HUES6 (cell line): ENCODE results near the gene NRP1.

Experiments
- H3K27ac ChIP-seq: 2 replicates; pipeline ENCODE4 v1.7.0; 2013; ENCODE audit warnings: low read depth, mild to moderate bottlenecking, low read length, inconsistent platforms
- H3K27me3 ChIP-seq: 2 replicates; pipeline ENCODE4 v1.6.1; 2013; ENCODE audit warnings: low read length; ENCODE audit not compliant: control insufficient read depth, insufficient read depth
- H3K36me3 ChIP-seq: 2 replicates; pipeline ENCODE4 v1.6.1; 2013; ENCODE audit warnings: low read length; ENCODE audit not compliant: control insufficient read depth, insufficient read depth
- H3K4me1 ChIP-seq: 2 replicates; pipeline ENCODE4 v1.6.1; 2013; ENCODE audit warnings: low read length; ENCODE audit not compliant: control insufficient read depth, insufficient read depth
- H3K4me3 ChIP-seq: 2 replicates; pipeline ENCODE4 v1.5.1; 2013; ENCODE audit warnings: low read depth, low read length
- H3K9ac ChIP-seq: one replicate; pipeline ENCODE4 v1.6.1; 2013; ENCODE audit warnings: mild to moderate bottlenecking, low read length
- H3K9me3 ChIP-seq: 2 replicates; pipeline ENCODE4 v1.6.1; 2013; ENCODE audit warnings: low read depth, low read length; ENCODE audit not compliant: control insufficient read depth, insufficient read depth

Gene NRP1

DNA sequence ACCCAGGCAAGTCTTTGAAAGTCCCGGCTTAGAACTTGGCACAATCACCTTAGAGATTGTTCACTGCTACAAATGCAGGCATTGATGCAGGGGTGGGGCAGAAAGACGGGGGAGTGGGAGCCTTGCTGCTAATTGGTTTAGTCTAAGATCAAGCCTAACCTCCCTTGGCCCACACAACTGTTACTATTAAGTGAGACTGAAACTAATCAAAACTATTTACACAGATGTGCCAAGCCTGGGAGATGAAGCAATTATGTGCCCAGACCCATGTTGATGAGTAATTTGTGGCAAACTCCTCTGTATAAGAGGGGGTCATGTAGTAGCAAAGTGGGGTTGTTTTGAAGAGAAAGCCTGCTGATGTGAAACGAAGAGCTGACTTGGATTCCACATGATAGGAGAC lies 198.2 kb downstream of the NRP1 start:
- Histone ChIP-seq H3K4me1 (peaks cover 3% of the 10 kb centered on the region; the same call in 1 of the 2 replicates), H3K27me3 (no peaks in the 10 kb centered on the region)

DNA sequence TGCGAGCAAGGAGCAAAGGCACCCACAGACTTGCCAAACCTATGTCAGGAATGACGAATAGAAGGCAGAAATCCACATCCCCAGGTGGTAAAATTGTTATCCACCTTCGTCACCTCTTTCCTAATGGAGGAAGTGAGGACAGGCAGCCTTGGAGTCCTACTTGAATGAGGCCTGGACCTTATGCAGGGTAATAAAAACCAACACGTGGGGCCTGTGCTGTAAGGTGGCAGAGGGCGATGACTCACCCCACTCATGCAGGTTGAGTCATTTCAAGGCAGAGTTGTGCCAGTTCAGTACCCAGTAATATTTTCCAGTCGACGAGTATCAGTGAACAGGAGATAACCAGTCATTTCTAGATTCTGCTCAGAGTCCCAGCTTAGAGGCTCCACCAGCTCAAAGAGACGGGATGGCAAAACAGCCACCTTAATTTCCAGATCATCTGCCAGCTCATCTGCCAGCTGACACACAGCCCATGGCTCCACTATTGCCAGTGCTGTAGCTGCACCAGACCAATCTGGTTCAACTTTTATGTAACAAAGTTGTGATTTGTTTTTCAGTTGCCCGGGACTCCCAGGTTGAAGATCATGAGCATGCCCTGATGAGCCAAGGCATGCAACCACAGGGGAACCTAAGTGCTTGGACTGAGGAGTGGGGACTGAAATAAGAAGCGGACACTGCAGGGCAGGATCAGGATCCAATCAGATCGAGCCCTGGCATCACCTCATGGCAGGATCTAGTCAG lies 200.3 kb downstream of the NRP1 start:
- Histone ChIP-seq H3K27ac (no peak overlapping the region), H3K4me1 (peaks cover 3% of the 10 kb centered on the region; the same call in 1 of the 2 replicates), H3K9ac (no peak overlapping the region), H3K27me3 (no peaks in the 10 kb centered on the region), H3K4me3 (no peak overlapping the region), H3K9me3 (no peaks in the 10 kb centered on the region), H3K36me3 (no peaks in the 10 kb centered on the region)

More for the DNA sequence above, 198.2 kb downstream of the NRP1 start:
- Histone ChIP-seq H3K4me3 (no peak overlapping the region), H3K36me3 (no peaks in the 10 kb centered on the region), H3K9me3 (no peaks in the 10 kb centered on the region), H3K27ac (no peak overlapping the region), H3K9ac (no peak overlapping the region)

DNA sequence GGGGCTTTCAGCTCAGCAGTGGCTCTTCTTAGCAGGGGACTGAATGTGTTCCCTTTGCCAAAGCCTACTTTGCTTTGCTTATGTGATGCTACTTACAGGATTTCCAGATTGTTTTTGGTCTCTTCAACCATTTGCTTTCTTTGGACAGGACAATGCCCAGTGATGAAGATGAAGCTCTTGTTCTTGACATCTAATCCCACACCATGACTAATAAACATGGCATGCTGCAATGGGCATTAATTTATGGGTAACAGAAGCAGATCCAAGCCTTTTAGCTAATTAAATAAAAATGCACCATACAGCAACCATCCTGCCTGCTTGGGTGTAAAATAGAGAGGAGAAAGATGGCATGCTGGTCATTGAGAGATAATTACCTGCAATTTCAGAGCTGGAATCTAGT lies 200.9 kb downstream of the NRP1 start:
- Histone ChIP-seq H3K36me3 (no peaks in the 10 kb centered on the region), H3K9ac (no peak overlapping the region), H3K9me3 (no peaks in the 10 kb centered on the region), H3K4me3 (no peak overlapping the region), H3K27ac (no peak overlapping the region), H3K27me3 (no peaks in the 10 kb centered on the region), H3K4me1 (peaks cover 3% of the 10 kb centered on the region; the same call in 1 of the 2 replicates)

DNA sequence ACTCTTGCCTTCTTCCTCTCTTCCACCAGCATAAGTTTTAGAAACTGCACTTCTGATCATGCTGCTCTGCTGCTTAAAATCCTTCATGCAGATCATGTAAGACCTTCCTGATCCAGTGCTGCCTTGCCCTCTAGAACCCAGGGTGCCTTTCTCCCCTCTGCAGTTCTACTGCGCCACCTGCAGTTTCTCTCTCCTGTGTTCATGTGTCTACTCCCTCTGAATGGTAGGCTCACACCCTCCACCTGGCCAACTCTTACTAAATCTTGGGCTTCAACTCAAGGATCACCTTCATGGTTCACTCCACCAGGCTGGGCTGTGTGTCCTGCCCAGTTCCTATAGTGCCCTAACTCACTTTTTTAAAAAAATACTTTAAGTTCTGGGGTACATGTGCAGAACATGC lies 201.8 kb downstream of the NRP1 start:
- Histone ChIP-seq H3K27me3 (no peaks in the 10 kb centered on the region), H3K4me1 (peaks cover 3% of the 10 kb centered on the region; the same call in 1 of the 2 replicates), H3K27ac (no peak overlapping the region), H3K36me3 (no peaks in the 10 kb centered on the region), H3K4me3 (no peak overlapping the region), H3K9ac (no peak overlapping the region), H3K9me3 (no peaks in the 10 kb centered on the region)

DNA sequence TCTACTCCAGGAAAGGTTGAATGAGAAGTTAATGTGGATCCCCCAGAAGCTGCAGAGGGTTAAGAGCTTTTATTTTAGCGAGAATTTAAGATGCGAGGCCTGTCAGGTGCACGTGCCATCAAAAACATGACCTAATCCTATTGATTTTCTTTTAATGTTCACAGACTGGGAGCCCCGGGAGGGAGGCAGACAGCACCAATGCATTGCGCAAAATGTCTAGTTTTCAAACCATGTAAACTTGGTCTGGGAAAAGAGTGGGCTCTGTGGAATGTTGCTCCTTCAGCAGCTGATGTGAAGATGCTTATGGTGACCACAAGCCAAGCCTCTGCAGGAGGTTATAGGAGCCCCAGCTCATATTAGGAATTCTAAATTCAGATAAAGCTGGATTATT lies 204.5 kb downstream of the NRP1 start:
- Histone ChIP-seq H3K9me3 (no peaks in the 10 kb centered on the region), H3K9ac (no peak overlapping the region), H3K36me3 (no peaks in the 10 kb centered on the region), H3K27ac (no peak overlapping the region), H3K4me3 (no peak overlapping the region), H3K4me1 (peaks cover 3% of the 10 kb centered on the region; the same call in 1 of the 2 replicates), H3K27me3 (no peaks in the 10 kb centered on the region)

DNA sequence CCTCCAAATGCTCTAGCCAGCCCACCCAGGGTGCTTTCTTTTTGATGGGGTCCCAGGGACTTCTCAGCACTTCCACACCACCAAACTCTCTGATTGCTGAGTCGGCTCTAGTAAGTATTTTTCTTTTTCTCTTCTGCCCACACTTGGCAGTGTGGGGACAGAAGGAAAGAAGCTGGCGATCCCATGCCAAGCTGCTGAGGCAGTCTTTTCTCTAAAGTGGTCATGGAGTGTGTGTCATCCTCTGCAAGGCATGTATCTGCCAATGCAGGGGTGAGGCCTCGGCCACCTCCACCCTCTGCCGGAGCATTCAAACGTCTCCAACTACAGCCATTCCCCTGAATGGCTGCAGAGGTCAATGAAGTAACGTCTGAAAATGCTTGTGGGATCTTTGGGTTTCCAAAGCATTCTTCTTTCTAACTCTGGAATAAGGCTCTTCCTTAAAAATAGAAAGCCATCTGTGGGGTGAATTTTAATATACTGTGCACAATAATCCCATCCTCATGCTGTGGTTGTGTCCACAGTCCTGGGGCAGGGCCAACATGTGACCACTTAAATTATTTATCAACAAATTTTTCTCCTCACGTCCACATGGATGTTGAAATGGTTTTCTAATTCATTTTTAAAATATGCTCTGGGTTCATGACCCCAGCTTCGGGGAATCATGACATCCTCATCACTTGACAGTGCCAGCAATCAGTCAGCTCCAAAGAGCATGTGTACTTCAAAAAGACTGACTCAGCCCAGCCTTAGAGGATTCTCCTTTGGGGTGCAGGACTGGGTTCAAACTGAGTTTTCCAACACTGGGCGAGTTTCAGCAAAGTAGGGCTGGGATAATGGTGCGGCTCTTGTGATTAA lies 205.1 kb downstream of the NRP1 start:
- no peak overlapping the region for H3K4me3 ChIP-seq
- H3K27me3 ChIP-seq = no peaks in the 10 kb centered on the region
- H3K9ac ChIP-seq = no peak overlapping the region
- no peak overlapping the region for H3K27ac ChIP-seq
- H3K9me3 ChIP-seq = no peaks in the 10 kb centered on the region
- no peaks in the 10 kb centered on the region for H3K36me3 ChIP-seq
- peaks cover 3% of the 10 kb centered on the region; the same call in 1 of the 2 replicates for H3K4me1 ChIP-seq

DNA sequence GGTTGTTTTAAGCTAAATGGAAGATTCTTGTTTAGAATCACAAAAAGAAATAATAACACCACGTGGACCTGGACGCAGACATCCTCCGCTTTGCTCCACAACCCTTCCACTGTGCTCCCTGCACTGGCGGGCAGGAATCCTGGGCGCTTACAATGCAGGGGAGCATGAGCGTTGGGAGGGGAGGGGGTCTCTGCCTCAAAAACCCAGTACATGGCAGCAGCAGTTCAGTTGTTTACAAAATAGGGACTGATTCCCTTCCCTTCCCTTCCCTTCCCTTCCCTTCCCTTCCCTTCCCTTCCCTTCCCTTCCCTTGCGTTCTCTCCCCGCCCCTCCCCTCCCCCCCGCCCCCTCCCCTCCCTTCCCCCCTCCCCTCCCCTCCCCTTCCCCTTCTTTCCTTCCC lies 206.8 kb downstream of the NRP1 start:
- Histone ChIP-seq H3K4me1 (peaks cover 3% of the 10 kb centered on the region; the same call in 1 of the 2 replicates), H3K27ac (no peak overlapping the region), H3K9ac (no peak overlapping the region)

More for the DNA sequence above, 206.8 kb downstream of the NRP1 start:
- H3K27me3 ChIP-seq = no peaks in the 10 kb centered on the region
- no peaks in the 10 kb centered on the region for H3K9me3 ChIP-seq
- H3K4me3 ChIP-seq = no peak overlapping the region
- no peaks in the 10 kb centered on the region for H3K36me3 ChIP-seq
